ENCODE measurements around the gene CTIF. TPM values are rescaled to one million over a fixed set of nuclear protein-coding genes. Genes with fewer than 3 reads are reported as not detected.

The CTIF gene
- total and polyA plus RNA-seq, 2 experiments from 2014 or later = 8.6 to 14.4 TPM

DNA sequence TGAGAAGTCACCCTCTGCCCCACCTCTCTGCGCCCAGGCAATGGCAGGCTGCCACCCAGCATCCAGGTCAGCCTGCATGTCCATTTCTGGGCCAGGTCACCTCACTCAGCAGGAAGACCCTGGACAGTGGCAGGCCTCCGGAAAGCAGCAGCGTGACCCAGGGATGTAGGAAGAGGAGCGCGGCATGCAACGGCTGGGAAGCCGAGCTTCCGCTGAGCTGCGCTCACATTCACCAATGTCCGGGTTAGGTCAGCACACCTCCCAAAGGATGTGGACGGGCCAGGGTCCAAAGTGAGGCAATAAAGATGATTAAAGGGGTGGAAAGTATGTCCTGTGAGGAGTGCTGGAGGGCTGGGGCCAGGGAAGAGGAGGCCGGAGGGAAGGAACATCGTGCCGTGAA lies 174.5 kb downstream of the CTIF start:
- H3K36me3 Mint-ChIP-seq (ENCODE audit: low read depth) = no peaks in the 10 kb centered on the region; the same call in 2 of the 3 replicates
- Histone ChIP-seq H4K20me1 (replicated peaks; ENCODE audit: insufficient read depth) (no peaks in the 10 kb centered on the region), H2AFZ (no peak overlapping the region), H3K4me3 (no peak overlapping the region), H3K4me2 (no peak overlapping the region), H3K36me3 (ENCODE audit: insufficient read depth) (no peaks in the 10 kb centered on the region), H3K79me2 (replicated peaks; ENCODE audit: insufficient read depth) (no peaks in the 10 kb centered on the region), H3K4me1 (ENCODE audit: insufficient read depth) (peaks cover 3% of the 10 kb centered on the region; the same call in 1 of the 2 replicates), H3K27me3 (ENCODE audit: insufficient read depth) (no peaks in the 10 kb centered on the region), H3F3A (replicated peaks; ENCODE audit: low read depth) (no peaks in the 10 kb centered on the region), H3K27ac (ENCODE audit: low read depth) (no peak overlapping the region), H3K9me2 (ENCODE audit: insufficient read depth) (peaks cover 6% of the 10 kb centered on the region; the same call in 1 of the 2 replicates)
- peaks cover 4% of the 10 kb centered on the region for H3K27me3 Mint-ChIP-seq (ENCODE audit: insufficient read depth, low read depth, poor library complexity)
- no peaks in the 10 kb centered on the region for H3K9me3 Mint-ChIP-seq
- no peak for DNase-seq (ENCODE audit: low spot score)
- H3K27ac Mint-ChIP-seq = no peak overlapping the region; the same call in 1 of the 2 replicates
- no peak overlapping the region for H3K4me3 Mint-ChIP-seq
- peaks cover 15% of the 10 kb centered on the region for H3K4me1 Mint-ChIP-seq
- ATAC-seq = no peak
- TF ChIP-seq JUNB (IDR thresholded peaks at IDR 0.05; ENCODE audit: unreplicated experiment) (no peak), POLR2AphosphoS5 (IDR thresholded peaks at IDR 0.05; ENCODE audit: low read depth) (no peak), EZH2phosphoT487 (IDR thresholded peaks at IDR 0.05; ENCODE audit: unreplicated experiment) (no peak)
- TF ChIP-seq, protein P1, sequence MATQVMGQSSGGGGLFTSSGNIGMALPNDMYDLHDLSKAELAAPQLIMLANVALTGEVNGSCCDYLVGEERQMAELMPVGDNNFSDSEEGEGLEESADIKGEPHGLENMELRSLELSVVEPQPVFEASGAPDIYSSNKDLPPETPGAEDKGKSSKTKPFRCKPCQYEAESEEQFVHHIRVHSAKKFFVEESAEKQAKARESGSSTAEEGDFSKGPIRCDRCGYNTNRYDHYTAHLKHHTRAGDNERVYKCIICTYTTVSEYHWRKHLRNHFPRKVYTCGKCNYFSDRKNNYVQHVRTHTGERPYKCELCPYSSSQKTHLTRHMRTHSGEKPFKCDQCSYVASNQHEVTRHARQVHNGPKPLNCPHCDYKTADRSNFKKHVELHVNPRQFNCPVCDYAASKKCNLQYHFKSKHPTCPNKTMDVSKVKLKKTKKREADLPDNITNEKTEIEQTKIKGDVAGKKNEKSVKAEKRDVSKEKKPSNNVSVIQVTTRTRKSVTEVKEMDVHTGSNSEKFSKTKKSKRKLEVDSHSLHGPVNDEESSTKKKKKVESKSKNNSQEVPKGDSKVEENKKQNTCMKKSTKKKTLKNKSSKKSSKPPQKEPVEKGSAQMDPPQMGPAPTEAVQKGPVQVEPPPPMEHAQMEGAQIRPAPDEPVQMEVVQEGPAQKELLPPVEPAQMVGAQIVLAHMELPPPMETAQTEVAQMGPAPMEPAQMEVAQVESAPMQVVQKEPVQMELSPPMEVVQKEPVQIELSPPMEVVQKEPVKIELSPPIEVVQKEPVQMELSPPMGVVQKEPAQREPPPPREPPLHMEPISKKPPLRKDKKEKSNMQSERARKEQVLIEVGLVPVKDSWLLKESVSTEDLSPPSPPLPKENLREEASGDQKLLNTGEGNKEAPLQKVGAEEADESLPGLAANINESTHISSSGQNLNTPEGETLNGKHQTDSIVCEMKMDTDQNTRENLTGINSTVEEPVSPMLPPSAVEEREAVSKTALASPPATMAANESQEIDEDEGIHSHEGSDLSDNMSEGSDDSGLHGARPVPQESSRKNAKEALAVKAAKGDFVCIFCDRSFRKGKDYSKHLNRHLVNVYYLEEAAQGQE (IDR thresholded peaks at IDR 0.05; ENCODE audit: unreplicated experiment) = no peak

- peaks cover 4% of the 10 kb centered on the region for H3K27me3 Mint-ChIP-seq (ENCODE audit: insufficient read depth, low read depth, poor library complexity)
- no peaks in the 10 kb centered on the region for H3K79me2 ChIP-seq (replicated peaks; ENCODE audit: insufficient read depth)
- no peak overlapping the region for H3K4me2 ChIP-seq
- no peaks in the 10 kb centered on the region for H3K27me3 ChIP-seq (ENCODE audit: insufficient read depth)
- ATAC-seq (peak; percentile 85), DNase-seq (ENCODE audit: low spot score) (peak; percentile 39)
- H2AFZ ChIP-seq = no peak overlapping the region
- H3K9me2 ChIP-seq (ENCODE audit: insufficient read depth) = no peaks in the 10 kb centered on the region
- H3K4me1 Mint-ChIP-seq = peaks cover 7% of the 10 kb centered on the region; the same call in 2 of the 3 replicates
- H3K4me3 Mint-ChIP-seq = no peak overlapping the region
- no peak overlapping the region for H3K27ac Mint-ChIP-seq
- H3K27ac ChIP-seq (ENCODE audit: low read depth) = no peak overlapping the region
- no peaks in the 10 kb centered on the region for H4K20me1 ChIP-seq (replicated peaks; ENCODE audit: insufficient read depth)
- H3F3A ChIP-seq (replicated peaks; ENCODE audit: low read depth) = no peaks in the 10 kb centered on the region
- H3K36me3 ChIP-seq (ENCODE audit: insufficient read depth) = no peaks in the 10 kb centered on the region
- H3K36me3 Mint-ChIP-seq (ENCODE audit: low read depth) = peaks cover 4% of the 10 kb centered on the region; the same call in 1 of the 3 replicates
- no peaks in the 10 kb centered on the region for H3K4me1 ChIP-seq (ENCODE audit: insufficient read depth)
- peaks cover 4% of the 10 kb centered on the region; the same call in 1 of the 3 replicates for H3K9me3 Mint-ChIP-seq
- no peak overlapping the region for H3K4me3 ChIP-seq
- TF ChIP-seq CREB1 (CRISPR knock-in tag; IDR thresholded peaks at IDR 0.05; ENCODE audit: low read depth) = no peak
- TF ChIP-seq NANOG (IDR thresholded peaks at IDR 0.05; ENCODE audit: borderline replicate concordance) = no peak
- TF ChIP-seq CTCF (conservative IDR thresholded peaks at IDR 0.05; ENCODE audit: low read depth in 2 of 2) = no peak
- TF ChIP-seq POLR2AphosphoS5 (IDR thresholded peaks at IDR 0.05; ENCODE audit: low read depth) = no peak
- TF ChIP-seq, protein P1 (IDR thresholded peaks at IDR 0.05; ENCODE audit: unreplicated experiment) = no peak
- no peak for TF ChIP-seq ZNF114 (CRISPR knock-in tag; IDR thresholded peaks at IDR 0.05)
- TF ChIP-seq, protein P2, sequence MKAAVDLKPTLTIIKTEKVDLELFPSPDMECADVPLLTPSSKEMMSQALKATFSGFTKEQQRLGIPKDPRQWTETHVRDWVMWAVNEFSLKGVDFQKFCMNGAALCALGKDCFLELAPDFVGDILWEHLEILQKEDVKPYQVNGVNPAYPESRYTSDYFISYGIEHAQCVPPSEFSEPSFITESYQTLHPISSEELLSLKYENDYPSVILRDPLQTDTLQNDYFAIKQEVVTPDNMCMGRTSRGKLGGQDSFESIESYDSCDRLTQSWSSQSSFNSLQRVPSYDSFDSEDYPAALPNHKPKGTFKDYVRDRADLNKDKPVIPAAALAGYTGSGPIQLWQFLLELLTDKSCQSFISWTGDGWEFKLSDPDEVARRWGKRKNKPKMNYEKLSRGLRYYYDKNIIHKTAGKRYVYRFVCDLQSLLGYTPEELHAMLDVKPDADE (IDR thresholded peaks at IDR 0.05) = no peak
- TF ChIP-seq EZH2phosphoT487 (IDR thresholded peaks at IDR 0.05; ENCODE audit: unreplicated experiment) = no peak
- TF ChIP-seq ZNF331 (CRISPR knock-in tag; IDR thresholded peaks at IDR 0.05; ENCODE audit: low read depth) = no peak
- no peak for TF ChIP-seq EZH2 (IDR thresholded peaks at IDR 0.05; ENCODE audit: low read depth, unreplicated experiment)
- no peak for TF ChIP-seq JUNB (IDR thresholded peaks at IDR 0.05; ENCODE audit: unreplicated experiment)
Measured at GRCh38 chr18:48714873-48715272, 176.0 kb downstream of the CTIF start.
